T-cell (primary cell): ENCODE measurements around the gene CTU1. TPM values are rescaled to one million over a fixed set of nuclear protein-coding genes. Genes with fewer than 3 reads are reported as not detected.

Experiments used
- ATAC-seq, 4 experiments: fragments of 200-7000 bp in 3 of 4; fragments of 150-1000 bp in 1 of 4; cut with Tn5 transposase; replicated peaks in 1 of 4; 1 replicate in 3 of 4; 2 replicates in 1 of 4; pipeline ENCODE4 v1.10.0; 2021; ENCODE audit warnings: moderate library complexity in 3 of 4, mild to moderate bottlenecking in 2 of 4, moderate number of reproducible peaks in 1 of 4
- CTCF ChIA-PET, 2 donors: fragments of 300-600 bp; sonication (Branson Sonifier 250); formaldehyde crosslinking; loops; one replicate each; lab custom pipeline; 2022; ENCODE audit warnings: antibody characterized with exemption in 2 of 2; lab: Charles Lee
- POLR2A ChIA-PET, 2 donors: fragments of 300-600 bp; sonication (Branson Sonifier 250); formaldehyde crosslinking; loops; one replicate each; lab custom pipeline; 2022; ENCODE audit warnings: antibody characterized with exemption in 2 of 2; lab: Charles Lee
- DNase-seq, 35 experiments: peaks; one replicate each; pipeline versions ENCODE4 v3.0.0 to v3.0.0-alpha.2; 2013 to 2023
- H3K27ac ChIP-seq: one replicate; pipeline ENCODE4 v1.5.1; 2013; ENCODE audit warnings: low read length
- H3K27me3 ChIP-seq, 2 experiments: replicated peaks in 1 of 2; 1 replicate in 1 of 2; 2 replicates in 1 of 2; pipeline versions ENCODE4 v1.6.1 to v1.7.0; 2013; ENCODE audit warnings: low read length in 1 of 2, mixed read lengths in 1 of 2; ENCODE audit not compliant: control insufficient read depth in 2 of 2, insufficient read depth in 2 of 2; ENCODE audit errors: extremely low read depth in 1 of 2
- H3K36me3 ChIP-seq, 2 donors: 1 replicate in 1 of 2; 2 replicates in 1 of 2; pipeline versions ENCODE4 v1.6.1 to v1.7.0; 2013; ENCODE audit warnings: low read length in 1 of 2; ENCODE audit not compliant: control insufficient read depth in 2 of 2, insufficient read depth in 1 of 2; ENCODE audit errors: extremely low read depth in 1 of 2
- H3K4me1 ChIP-seq, 2 experiments: 1 replicate in 1 of 2; 2 replicates in 1 of 2; pipeline versions ENCODE4 v1.6.1 to v1.7.0; 2013; ENCODE audit warnings: low read length in 2 of 2, mixed read lengths in 1 of 2; ENCODE audit not compliant: insufficient read depth in 2 of 2, control insufficient read depth in 1 of 2; ENCODE audit errors: extremely low read depth in 1 of 2
- H3K4me3 ChIP-seq, 2 donors: 1 replicate in 1 of 2; 2 replicates in 1 of 2; pipeline versions ENCODE4 v1.5.1 to v1.7.0; 2013; ENCODE audit warnings: mild to moderate bottlenecking in 2 of 2, low read length in 1 of 2, moderate library complexity in 1 of 2; ENCODE audit not compliant: control insufficient read depth in 1 of 2; ENCODE audit errors: extremely low read depth in 1 of 2
- H3K9me3 ChIP-seq: 2 replicates; pipeline ENCODE4 v1.7.0; 2013
- H3K27ac Mint-ChIP-seq, 2 donors: one replicate each; pipeline ENCODE4 v1.8.0; 2020 to 2021; ENCODE audit warnings: mild to moderate bottlenecking in 2 of 2, mixed read lengths in 2 of 2
- H3K27me3 Mint-ChIP-seq, 2 donors: one replicate each; pipeline ENCODE4 v1.8.0; 2021 to 2022; ENCODE audit warnings: mixed read lengths in 2 of 2
- H3K36me3 Mint-ChIP-seq: one replicate; pipeline ENCODE4 v1.8.0; 2021; ENCODE audit warnings: mixed read lengths
- H3K4me1 Mint-ChIP-seq, 3 donors: one replicate each; pipeline ENCODE4 v1.8.0; 2020 to 2022; ENCODE audit warnings: mixed read lengths in 3 of 3, mild to moderate bottlenecking in 1 of 3
- H3K4me3 Mint-ChIP-seq, 3 donors: one replicate each; pipeline ENCODE4 v1.8.0; 2020 to 2022; ENCODE audit warnings: mild to moderate bottlenecking in 3 of 3, mixed read lengths in 3 of 3, moderate library complexity in 3 of 3
- H3K9me3 Mint-ChIP-seq, 3 donors: one replicate each; pipeline ENCODE4 v1.8.0; 2020 to 2022; ENCODE audit warnings: mixed read lengths in 3 of 3
- WGBS: methylation state at CpG from one replicate; pipeline ENCODE4 v1.1.5; 2013; ENCODE audit warnings: missing lambda C conversion rate; ENCODE audit not compliant: insufficient coverage; 5-methylcytosine and 5-hydroxymethylcytosine counted together
- total RNA-seq, 35 experiments: library from RNA in 6 of 35; stranded (reverse) in 6 of 35; fragments of 120-200 nt in 1 of 35; gene quantifications; one replicate each; pipeline versions ENCODE4 v1.2.1 to v1.2.4 and lab custom pipeline; 2013 to 2026

Gene CTU1
- total RNA-seq, 5 donors from 2014 or later (not counting 1 experiment from before 2014, with no cell fraction given), result 3.2 to 18.1 (median 15.9) TPM

- Mint-ChIP-seq H3K27me3 (no peaks in the 10 kb centered on the region), H3K9me3 (no peaks in the 10 kb centered on the region)
These were observed 11.0 kb downstream of the CTU1 start for GRCh38 chr19:51097166-51097738.

GRCh38 chr19:51096473-51097165 lies 11.6 kb downstream of the CTU1 start:
- ATAC-seq, result no peak
- Mint-ChIP-seq H3K36me3 (peaks cover 17% of the 10 kb centered on the region), H3K4me1 (peaks cover 23 to 28% (median 27%) of the 10 kb centered on the region in 3 donors), H3K9me3 (no peaks in the 10 kb centered on the region), H3K27me3 (no peaks in the 10 kb centered on the region), H3K4me3 (no peak overlapping the region), H3K27ac (peak overlapping the region; percentile 47 to 76)
- H3K27ac ChIP-seq, result no peak overlapping the region
- no peaks in the 10 kb centered on the region for H3K27me3 ChIP-seq
- WGBS, result 86% methylated on average over 5 of the region's 6 CpGs
- H3K36me3 ChIP-seq, result peaks cover 2 to 22% of the 10 kb centered on the region in 2 donors
- POLR2A ChIA-PET, result interaction anchor here in 1 of 2 donors (0.6 kb wide), 1 partner anchor 50 kb away, joined by 3 read pairs; no protein-coding TSS in a partner anchor
- DNase-seq, result no peak
- H3K4me1 ChIP-seq, result peaks cover 3 to 24% of the 10 kb centered on the region in 2 experiments
- H3K4me3 ChIP-seq, result no peak overlapping the region
- no peaks in the 10 kb centered on the region for H3K9me3 ChIP-seq
- CTCF ChIA-PET, result interaction anchor here (0.5 to 0.6 kb wide), 3 partner anchors 12 to 472 kb away, joined by 3 to 4 read pairs (median 3); partner anchors contain the start of gene CTU1 (in 1 of the 2)

More at GRCh38 chr19:51097166-51097738, 11.0 kb downstream of the CTU1 start:
- no peak overlapping the region for H3K4me3 ChIP-seq
- DNase-seq, result peak in 32 of 35 experiments; percentile 24 to 75 (median 54)
- H3K27ac ChIP-seq, result no peak overlapping the region
- H3K27me3 ChIP-seq, result no peaks in the 10 kb centered on the region
- Mint-ChIP-seq H3K27ac (peak overlapping the region; percentile 47 to 76), H3K4me3 (peak overlapping the region in 1 of 3 donors; percentile 36), H3K4me1 (peaks cover 28 to 29% (median 28%) of the 10 kb centered on the region in 3 donors), H3K36me3 (peaks cover 18% of the 10 kb centered on the region)
- 17% methylated on average over 1 of the region's 8 CpGs for WGBS
- peak in 2 of 4 experiments; percentile 35 to 45 for ATAC-seq
- POLR2A ChIA-PET, result interaction anchor here in 1 of 2 donors (0.6 kb wide), 1 partner anchor 50 kb away, joined by 3 read pairs; no protein-coding TSS in a partner anchor
- H3K4me1 ChIP-seq, result peaks cover 3 to 24% of the 10 kb centered on the region in 2 experiments
- no peaks in the 10 kb centered on the region for H3K9me3 ChIP-seq
- H3K36me3 ChIP-seq, result peaks cover 2 to 23% of the 10 kb centered on the region in 2 donors
- CTCF ChIA-PET, result interaction anchor here in 1 of 2 donors (0.5 to 0.6 kb wide), 2 partner anchors 11 to 166 kb away, joined by 3 to 4 read pairs; partner anchors contain the start of gene CTU1

- peak in 19 of 35 experiments; percentile 9 to 61 (median 21) for DNase-seq
- CTCF ChIA-PET, result no interaction called here
- POLR2A ChIA-PET, result no interaction called here
- Mint-ChIP-seq H3K36me3 (peaks cover 13% of the 10 kb centered on the region), H3K9me3 (no peaks in the 10 kb centered on the region), H3K4me3 (no peak overlapping the region), H3K27ac (no peak overlapping the region), H3K4me1 (peaks cover 18 to 23% (median 22%) of the 10 kb centered on the region in 3 donors), H3K27me3 (no peaks in the 10 kb centered on the region)
- Histone ChIP-seq H3K27ac (no peak overlapping the region), H3K9me3 (no peaks in the 10 kb centered on the region), H3K36me3 (peaks cover 2 to 12% of the 10 kb centered on the region in 2 donors), H3K27me3 (no peaks in the 10 kb centered on the region), H3K4me3 (no peak overlapping the region), H3K4me1 (peaks cover 3 to 22% of the 10 kb centered on the region in 2 experiments)
- no peak for ATAC-seq
- WGBS, result 46% methylated on average over 9 of the region's 15 CpGs
These were observed 13.4 kb downstream of the CTU1 start for GRCh38 chr19:51094696-51095279.

- Histone ChIP-seq H3K27ac (no peak overlapping the region), H3K9me3 (no peaks in the 10 kb centered on the region), H3K27me3 (no peaks in the 10 kb centered on the region), H3K4me3 (no peak overlapping the region), H3K4me1 (peaks cover 3 to 20% of the 10 kb centered on the region in 2 experiments), H3K36me3 (peaks cover 2 to 8% of the 10 kb centered on the region in 2 donors)
- Mint-ChIP-seq H3K27ac (no peak overlapping the region), H3K27me3 (no peaks in the 10 kb centered on the region), H3K9me3 (no peaks in the 10 kb centered on the region), H3K4me3 (no peak overlapping the region), H3K4me1 (peaks cover 14 to 17% (median 17%) of the 10 kb centered on the region in 3 donors), H3K36me3 (peaks cover 8% of the 10 kb centered on the region)
- ChIA-PET CTCF (no interaction called here), POLR2A (no interaction called here)
- DNase-seq, result no peak
- 86% methylated on average over 14 of the region's 22 CpGs for WGBS
- ATAC-seq, result no peak
These were observed 14.5 kb downstream of the CTU1 start for GRCh38 chr19:51093510-51094345.

DNA sequence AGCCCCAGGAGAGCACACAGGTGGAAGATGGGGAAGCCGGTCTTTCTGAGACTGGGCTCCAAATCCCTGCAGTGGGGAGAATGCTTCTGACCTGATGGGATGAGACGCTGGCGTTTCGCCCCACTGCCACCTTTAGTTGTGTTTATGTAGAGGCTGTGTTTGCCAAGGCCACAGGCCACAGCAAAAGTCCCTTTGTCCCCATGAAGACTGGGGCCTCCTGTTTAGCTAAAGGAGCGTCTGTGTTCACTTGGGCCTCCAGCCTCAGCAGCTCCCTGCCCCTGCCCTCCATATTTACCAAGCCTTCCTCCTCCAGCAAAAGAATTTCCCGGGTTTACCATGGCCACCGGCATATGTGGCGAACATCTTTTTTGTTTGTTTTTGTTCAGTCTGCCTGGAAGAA lies 15.1 kb downstream of the CTU1 start:
- peaks cover 8% of the 10 kb centered on the region for H3K36me3 Mint-ChIP-seq
- POLR2A ChIA-PET, result no interaction called here
- 95% methylated on average over 4 of the region's 8 CpGs for WGBS
- CTCF ChIA-PET, result no interaction called here
- no peak overlapping the region for H3K27ac Mint-ChIP-seq
- Histone ChIP-seq H3K9me3 (no peaks in the 10 kb centered on the region), H3K27me3 (no peaks in the 10 kb centered on the region), H3K4me3 (no peak overlapping the region), H3K27ac (no peak overlapping the region), H3K36me3 (peaks cover 2 to 5% of the 10 kb centered on the region in 2 donors), H3K4me1 (peaks cover 3 to 18% of the 10 kb centered on the region in 2 experiments)
- no peaks in the 10 kb centered on the region for H3K9me3 Mint-ChIP-seq
- no peak overlapping the region for H3K4me3 Mint-ChIP-seq
- ATAC-seq (no peak), DNase-seq (no peak)
- no peaks in the 10 kb centered on the region for H3K27me3 Mint-ChIP-seq
- peaks cover 14 to 17% (median 17%) of the 10 kb centered on the region in 3 donors for H3K4me1 Mint-ChIP-seq
